GM18498 (cell line): Measurements from ENCODE around the gene TRPM2.
A peak's percentile ranks its signal among the peaks of the same experiment; 100 is the strongest.
"Not testable (repeated sequence)": the region's sequence is repeated elsewhere in the genome, so short reads cannot be mapped to it uniquely, and the experiment has no call there.

Experiments used
- ATAC-seq: cut with Tn5 transposase; IDR thresholded peaks from one replicate; pipeline ENCODE4 v1.9.1; 2021; ENCODE audit warnings: mild to moderate bottlenecking, moderate library complexity; ENCODE audit not compliant: unreplicated experiment

The TRPM2 gene

DNA sequence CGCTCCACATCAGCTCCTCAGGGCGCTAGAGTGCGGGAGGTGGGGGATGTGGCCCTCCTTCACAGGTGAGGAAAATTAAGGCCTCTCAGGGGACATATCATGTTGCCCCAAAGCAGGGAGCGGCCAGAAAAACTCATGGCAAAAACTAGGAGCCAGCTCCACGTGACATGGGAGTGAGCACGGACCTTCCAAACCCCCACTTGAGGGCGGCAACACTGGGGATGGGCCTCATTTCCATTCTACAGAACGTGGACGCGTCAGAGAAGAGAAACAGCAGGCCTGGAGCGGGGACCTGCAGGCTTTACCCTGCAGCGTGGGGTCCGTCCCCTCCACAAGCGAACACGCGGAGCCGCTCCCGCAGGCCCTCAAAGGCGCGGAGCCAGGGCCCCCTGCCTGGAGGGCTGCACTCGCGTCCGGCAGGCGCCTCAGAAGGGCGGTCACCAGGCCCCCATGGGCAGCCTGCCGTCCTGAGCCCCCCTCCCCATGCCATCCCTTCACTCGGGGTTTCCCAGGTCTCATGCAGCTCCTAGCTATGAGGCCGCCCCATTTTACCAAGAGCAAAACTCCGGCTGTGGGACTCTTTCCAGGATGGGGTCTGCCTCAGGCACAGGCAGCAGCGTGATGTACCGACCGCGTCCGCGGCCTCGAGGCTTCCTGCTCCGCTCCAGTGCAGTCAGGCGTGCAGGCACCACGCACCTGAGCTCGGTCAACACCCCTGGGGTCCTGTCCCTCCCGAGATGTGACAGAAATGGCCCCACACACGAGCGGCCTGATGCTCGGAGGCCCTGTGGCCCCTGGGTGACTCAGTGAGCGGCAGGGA lies 19.7 kb upstream of the TRPM2 start:
- no peak for ATAC-seq

DNA sequence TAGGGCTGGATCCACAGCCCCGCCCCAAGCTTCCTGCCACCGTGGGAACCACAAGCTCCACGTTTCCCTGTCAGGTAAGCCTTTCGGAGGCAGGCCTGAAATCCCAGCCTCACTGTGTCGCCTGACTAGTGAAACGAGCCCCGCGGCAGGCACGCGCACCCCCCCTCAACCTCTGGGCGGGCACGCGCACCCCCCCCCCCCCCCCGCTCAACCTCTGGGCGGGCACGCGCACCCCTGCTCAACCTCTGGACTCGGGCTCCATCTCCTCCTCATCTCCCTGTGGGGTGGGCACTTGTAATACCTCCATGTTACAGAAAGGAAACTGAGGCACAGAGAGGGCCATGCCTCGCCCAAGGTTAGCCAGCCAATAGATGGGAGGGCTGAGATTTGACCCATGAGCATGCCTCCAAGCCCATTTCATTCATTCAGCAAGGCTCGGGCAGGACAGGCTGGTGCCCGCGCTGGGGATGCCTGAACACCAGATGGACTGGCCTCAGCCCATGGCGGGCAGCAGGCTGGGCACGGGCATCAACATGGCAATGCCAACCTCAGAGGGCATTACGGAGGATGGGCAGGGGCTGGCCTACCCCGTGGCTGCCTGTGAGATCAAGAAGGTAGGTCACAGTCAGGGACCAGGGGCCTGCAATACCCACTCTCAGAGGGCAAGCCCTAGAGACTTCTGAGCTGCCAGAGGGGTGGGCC lies 18.9 kb upstream of the TRPM2 start:
- no peak for ATAC-seq

DNA sequence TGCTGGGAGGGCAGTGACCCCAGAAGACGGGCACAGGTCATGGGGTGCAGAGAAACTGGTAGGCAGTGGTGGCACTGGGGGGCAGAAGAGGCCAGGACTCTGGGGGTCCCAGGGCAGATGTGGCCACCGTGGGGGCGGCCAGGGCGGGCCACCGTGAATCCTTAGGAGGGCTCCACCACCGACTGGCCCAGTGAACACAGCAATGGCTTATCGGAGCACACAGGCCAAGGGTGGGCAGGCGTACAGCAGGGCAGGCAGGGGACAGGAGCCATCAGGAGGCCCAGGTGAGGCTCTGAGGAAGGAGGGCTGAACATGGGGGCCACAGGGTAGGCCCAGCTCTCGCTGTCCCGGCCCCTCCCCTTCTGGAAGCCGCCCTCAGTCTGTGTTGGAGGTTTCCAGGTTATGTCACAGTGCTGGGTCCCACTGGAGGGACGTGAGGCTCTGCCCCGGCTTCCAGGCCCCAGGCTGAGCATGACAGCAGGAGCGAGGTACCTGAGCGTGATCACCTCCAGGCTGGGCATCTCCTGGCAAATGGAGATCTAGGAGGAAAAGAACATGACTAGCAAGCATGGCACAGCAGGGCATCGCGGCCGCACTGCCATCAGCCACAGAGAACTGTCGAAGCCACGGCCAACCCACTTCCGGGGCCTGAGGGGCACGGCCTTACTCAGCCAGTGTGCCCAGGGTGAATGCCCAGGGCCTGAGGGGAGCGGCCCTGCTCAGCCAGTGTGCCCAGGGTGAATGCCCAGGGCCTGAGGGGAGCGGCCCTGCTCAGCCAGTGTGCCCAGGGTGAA lies 18.0 kb upstream of the TRPM2 start:
- ATAC-seq: no peak

DNA sequence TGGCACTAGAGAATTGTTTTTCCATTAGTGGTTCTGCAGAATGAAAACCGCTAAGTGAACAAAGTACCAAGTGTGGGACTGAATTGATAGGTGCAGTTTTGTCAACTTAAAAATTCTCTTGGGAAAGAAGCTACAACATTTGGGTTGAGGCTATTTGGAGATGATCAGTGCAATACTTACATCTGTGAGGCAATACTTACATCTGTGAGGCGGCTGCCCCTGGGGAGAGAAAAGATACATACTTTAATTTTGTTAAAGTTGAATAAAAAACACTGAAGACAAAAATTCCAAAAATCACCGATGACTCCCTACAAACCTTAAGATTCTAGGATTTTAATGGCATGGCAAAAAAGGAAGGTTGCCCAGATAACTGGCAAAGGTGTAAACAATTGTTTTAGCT lies 16.0 kb upstream of the TRPM2 start:
- ATAC-seq: no peak

DNA sequence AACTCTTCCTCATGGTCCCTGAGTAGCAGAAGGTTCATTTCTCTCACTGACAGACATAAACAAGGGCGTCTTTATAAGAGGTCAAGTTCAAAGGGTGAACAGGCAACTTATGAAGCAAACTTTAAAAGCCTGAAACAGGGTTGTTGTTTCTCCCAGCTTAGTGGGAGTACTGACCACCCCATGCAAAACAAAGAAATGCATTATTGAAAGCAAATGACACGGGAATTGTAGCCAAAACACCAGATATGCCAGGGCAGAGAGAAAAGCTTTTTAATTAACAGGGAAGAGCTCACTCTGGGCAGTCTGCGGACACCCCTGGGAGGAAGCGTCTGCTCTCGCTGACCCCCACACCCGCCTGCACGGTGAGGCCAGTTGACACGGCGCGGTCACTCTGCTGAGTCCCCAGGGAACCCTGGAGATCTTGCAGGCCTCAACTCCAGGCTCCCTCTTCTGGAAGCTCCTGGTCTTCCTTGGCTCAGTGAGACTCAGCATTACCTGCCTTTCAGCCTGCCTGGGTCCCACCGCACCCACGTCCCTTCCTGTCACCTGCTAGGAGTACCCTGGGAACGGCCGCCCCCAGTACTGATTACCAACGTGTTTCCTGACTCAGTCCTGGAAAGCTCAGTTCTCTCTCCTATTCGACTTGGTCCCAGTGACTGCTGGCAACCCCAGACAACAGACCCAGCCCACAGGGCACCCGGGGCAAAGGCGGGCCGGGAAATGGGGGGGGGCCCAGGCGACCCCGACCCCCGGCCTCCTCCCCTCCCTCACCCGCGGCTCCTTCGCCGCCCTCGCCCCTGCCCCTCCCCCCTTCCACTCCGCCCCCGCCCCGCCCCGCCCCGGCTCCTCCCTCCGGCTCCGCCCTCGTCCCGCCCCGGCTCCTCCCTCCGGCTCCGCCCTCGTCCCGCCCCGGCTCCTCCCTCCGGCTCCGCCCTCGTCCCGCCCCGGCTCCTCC lies 15.2 kb upstream of the TRPM2 start:
- no peak for ATAC-seq

DNA sequence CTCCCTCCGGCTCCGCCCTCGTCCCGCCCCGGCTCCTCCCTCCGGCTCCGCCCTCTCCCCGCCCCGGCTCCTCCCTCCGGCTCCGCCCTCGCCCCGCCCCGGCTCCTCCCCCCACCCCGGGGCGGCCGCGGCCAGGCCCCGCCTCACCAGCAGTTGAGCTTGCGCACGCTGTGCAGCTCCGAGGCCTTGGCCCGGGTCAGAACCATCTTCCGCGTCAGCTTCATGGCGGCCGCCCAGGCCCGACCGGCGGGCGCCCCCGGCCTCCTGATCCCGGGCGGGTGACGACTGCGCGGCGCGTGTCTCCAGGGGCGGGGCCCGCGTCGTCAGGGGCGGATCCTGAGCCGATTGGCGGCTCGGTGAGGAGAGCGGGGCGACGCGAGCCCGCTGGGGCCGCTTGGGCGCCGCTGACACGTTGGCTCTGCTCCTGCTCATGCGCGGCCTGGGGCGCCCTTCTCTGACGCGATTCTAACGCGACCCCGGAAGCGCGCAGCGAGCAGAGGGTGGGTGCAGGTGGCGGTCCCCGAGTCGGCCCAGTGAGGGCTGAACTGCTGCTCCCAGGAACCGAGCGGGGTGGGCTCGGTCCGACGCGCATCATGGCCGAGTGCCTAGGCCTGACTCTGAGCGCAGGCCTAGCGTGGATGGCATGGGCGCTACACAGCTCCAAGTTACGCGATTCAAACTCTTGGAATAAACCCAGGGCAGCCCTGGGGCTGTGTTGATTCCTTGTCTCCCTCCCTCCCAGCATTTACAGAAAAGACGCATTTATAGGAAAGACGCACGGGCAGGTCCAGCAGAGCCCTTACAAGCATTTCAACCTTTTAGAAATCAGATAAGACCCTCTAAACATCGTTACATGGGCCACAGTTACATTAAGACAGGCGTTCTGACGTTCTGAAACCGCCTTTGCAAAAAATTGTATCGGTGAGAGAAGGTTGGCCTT lies 14.2 kb upstream of the TRPM2 start, which contains the start of gene CFAP410:
Gene CFAP410 (minus strand): TSS at position 420 of the 940 bp plus-strand sequence. CDS start 196 bp downstream, at position 224.
- peak; percentile 88 for ATAC-seq

DNA sequence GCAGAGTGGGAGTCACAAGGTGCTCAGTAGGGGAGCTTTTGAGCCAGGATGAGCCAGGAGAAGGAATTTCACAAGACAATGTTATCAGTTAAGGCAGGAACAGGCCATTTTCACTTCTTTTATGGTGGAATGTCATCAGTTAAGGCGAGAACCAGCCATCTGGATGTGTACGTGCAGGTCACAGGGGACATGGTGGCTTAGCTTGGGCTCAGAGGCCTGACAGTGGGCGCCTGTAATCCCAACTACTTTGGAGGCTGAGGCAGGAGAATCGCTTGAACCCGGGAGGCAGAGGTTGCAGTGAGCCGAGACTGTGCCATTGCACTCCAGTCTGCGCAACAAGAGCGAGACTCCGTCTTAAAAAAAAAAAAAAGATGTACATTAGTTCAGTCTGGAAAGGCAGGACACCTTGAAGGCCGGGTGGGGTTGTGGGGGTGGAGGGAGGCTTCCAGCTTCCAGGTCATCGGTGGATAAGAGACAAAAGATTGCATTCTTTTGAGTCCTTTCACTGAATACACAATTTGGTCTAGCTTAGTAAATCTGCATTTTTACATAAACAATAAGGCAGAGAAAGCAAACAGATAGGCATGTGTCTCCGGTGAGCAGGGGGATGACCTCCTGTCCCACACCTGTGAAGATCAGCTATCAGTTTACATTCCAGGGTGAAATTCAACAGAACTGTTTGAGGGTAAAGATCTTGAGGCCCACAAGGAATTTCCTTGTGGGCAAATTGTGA lies 11.5 kb upstream of the TRPM2 start:
- ATAC-seq: not testable (repeated sequence)

DNA sequence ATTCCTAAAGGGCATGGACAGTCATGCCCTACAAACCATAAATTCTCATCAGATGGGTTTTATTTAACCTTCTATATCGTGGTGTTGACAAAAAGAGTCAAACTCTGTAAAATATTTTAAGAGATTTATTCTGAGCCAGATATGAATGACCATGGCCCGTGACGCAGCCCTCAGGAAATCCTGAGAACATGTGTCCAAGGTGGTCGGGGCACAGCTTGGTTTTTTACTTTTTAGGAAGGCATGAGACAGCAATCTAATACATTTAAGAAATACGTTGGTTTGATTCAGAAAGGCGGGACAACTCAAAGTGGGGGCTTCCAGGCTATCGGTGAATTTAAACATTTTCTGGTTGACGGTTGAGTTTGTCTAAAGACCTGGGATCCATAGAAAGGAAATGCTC lies 10.4 kb upstream of the TRPM2 start:
- not testable (repeated sequence) for ATAC-seq

DNA sequence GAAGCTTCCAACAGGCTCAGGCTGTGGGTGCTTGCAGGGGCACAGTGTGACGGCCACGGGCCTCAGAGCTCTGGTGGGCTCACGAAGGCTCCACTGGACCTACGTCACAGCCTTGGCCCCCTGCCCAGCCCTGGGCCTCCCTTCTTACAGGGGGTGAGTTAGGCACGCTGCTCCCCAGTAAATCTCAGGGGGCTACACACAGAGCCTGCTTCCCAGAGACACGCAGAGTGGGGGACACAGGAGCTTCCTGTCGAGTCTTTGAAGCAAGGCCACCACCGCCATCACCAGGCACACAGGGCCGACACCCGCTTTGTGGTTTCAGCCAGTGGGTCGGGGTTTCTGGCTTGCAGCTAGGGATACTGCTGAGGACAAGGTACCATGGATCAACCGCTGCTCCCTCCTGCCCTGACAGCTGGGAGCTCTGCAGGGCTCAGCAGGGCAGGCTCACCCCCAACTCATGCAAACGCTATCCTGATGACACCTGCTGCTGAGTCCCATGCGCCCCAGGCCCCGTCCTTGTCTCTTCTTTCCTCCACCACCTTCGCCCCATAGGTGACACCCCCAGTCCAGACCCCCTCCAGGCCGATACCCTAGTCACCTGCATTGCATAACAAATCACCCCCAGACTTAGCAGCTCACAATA lies 8.8 kb upstream of the TRPM2 start:
- ATAC-seq: no peak

DNA sequence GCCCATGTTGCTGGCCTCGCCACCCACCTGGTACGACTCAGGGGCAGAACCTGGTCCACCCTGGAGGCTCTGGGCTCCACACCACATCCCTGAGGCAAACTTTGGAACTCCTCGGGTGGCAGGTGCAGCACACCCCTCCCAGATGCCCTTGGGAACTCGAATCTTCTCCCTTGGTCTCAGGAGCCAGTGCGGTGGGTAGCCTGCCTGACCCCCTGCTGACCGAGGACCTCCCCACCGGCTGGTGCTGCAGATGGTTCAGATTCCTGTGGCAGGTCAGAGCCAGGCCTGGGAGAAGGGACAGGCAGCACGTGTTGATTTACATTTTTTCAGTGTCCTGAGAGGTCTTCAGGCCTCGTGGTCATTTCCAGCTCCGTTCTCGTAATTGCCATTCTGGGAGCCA lies 7.9 kb upstream of the TRPM2 start:
- no peak for ATAC-seq

DNA sequence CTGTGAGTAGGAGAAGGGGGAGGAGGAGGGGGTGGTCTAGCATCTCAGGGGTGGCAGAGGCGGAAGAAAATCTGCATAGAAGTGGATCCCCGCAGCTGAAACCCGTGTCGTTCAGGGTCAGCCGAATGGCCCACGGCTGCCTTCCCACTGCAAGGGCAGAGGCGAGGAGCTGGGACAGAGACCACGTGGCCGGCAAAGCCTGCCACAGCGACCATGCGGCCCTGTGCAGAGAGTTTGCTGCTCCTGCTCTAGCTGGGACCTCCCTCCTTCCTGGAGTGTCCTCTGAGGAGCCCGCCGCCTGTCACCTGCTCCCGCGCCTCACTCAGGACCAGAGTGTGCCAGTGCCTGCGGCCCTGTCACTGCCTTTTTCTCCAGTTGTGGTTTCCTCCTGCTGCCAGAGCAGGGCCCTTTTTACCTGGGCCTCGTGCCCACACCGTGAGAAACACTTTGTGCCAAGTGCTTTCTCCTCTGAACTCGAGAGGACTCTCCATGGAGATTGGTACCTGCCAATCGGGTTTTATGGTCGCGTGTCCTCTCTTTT lies 5.4 kb upstream of the TRPM2 start:
- no peak for ATAC-seq

DNA sequence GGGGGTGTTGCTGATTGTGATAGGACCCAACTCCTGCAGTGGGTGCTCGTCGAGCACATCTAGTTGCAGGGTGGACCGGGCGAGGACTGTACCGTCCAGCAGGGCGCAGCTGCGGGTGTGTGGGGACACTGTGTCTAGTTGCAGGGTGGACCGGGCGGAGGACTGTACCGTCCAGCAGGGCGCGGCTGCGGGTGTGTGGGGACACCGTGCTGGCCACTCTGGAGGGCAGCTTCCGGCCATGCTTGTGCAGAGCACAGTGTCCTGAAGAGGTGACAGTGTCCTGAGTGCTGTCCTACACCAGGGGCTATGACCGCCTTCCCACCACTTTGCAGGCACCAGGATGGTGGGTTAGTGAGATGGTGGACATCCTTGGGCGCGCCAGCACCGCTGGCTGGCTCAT lies 4.6 kb upstream of the TRPM2 start:
- no peak for ATAC-seq

DNA sequence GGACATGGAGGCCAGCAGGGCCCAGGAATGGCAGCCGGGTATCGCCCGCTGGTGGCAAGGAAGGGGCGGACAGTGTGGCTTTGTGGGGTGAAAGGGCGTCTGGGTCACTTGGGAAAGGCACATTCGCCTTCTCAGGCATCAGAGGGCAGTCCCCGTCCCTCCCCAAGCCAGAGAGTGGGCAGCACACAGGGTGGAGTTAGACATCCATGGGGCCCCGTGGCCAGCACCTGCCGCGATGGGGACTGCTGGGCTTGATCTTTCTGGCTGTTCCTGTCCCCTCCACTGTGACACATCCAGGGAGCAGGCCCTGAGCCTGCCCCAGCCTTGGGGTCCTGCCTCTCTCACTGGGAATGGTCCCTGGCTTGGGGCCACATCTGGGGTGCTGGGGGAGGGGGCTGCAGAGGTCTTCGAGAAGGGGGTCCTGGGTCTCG lies 4.0 kb upstream of the TRPM2 start:
- no peak for ATAC-seq

DNA sequence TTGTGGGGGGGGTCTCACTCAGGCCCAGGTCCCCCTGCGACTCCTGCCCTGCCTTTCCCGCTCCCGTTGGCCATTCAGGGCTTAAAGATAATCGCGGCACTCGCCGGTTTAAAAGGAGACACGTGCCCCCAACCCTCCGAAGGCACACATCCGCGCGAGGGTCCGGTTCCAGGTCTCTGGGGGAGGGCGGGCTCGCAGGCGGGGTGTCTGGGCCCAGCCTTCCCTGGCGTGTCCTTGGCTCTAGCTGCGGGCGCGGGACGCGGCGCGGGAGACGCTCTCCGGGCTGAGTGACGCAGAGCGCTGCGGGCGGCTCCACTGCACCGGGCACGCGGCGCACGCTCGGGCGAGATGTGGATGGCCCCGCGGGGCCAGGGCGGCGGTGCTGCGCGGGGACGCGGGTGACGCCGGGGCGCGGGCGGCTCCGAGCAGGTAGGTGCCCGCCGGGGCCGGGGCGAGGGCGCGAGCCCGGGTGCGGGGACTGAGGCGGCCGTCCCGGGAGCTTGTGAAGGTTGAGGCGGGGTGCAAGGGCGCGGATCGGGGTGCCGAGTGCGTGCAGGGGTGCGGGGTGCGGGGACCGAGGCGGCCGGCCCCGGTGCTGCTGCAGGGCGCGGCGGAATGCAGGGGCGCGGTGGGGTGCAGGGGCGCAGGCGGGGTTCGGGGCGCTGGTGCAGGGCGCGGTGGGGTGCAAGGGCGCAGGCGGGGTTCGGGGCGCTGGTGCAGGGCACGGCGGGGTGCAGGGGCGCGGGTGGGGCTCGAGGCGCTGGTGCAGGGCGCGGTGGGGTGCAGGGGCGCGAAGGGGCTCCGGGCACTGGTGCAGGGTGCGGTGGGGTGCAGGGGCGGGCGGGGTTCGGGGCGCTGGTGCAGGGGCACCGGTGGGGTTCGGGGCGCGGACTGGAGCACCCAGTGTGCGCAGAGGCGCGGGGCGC lies 3.3 kb upstream of the TRPM2 start:
- ATAC-seq: no peak

DNA sequence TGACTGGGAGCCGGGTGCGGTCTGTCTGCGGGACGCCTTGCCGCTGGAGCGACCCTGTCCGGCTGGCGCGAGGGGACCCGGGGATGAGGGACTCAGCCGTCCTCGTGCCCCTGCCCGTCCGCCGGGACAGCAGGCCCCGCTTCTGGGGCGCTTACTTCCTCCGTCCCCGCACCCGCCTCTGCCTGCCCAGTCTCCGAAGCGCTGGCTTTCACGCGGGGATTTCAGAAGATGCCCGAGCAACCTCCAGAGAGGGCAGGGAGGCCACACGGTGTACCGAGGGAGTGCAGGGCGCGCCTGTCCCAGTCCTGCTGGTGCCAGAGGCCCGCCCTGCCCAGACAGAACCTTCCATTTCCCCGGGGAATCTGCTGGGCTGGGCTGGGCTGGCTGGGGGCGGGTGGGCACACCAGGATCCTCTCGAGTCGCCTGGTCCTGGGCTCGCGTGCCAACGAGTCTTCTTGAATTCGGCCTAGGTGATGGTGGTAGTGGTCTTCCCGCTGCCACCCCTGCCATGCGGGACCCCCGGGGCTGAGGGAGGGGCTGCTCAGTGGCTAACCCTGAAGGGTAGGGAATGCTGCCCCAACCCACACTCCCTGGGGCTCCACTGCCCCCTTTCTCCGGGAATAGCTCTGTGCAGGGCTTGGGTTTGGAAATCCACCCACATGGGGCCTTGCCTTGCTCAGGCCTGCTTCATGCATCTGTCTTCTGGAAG lies 2.5 kb upstream of the TRPM2 start:
- ATAC-seq: no peak
